IPS DF 19.7 (cell line): ENCODE results near the gene SLC25A25.

ENCODE experiments used
- DNase-seq: peaks from one replicate; pipeline ENCODE4 v3.0.0-alpha.2; 2013; ENCODE audit warnings: low read depth, low spot score

The SLC25A25 gene

GRCh38 chr9:128096616-128097536, 28.8 kb downstream of the SLC25A25 start:
- DNase-seq = no peak

GRCh38 chr9:128097543-128098296, 29.7 kb downstream of the SLC25A25 start:
- DNase-seq = no peak

DNA sequence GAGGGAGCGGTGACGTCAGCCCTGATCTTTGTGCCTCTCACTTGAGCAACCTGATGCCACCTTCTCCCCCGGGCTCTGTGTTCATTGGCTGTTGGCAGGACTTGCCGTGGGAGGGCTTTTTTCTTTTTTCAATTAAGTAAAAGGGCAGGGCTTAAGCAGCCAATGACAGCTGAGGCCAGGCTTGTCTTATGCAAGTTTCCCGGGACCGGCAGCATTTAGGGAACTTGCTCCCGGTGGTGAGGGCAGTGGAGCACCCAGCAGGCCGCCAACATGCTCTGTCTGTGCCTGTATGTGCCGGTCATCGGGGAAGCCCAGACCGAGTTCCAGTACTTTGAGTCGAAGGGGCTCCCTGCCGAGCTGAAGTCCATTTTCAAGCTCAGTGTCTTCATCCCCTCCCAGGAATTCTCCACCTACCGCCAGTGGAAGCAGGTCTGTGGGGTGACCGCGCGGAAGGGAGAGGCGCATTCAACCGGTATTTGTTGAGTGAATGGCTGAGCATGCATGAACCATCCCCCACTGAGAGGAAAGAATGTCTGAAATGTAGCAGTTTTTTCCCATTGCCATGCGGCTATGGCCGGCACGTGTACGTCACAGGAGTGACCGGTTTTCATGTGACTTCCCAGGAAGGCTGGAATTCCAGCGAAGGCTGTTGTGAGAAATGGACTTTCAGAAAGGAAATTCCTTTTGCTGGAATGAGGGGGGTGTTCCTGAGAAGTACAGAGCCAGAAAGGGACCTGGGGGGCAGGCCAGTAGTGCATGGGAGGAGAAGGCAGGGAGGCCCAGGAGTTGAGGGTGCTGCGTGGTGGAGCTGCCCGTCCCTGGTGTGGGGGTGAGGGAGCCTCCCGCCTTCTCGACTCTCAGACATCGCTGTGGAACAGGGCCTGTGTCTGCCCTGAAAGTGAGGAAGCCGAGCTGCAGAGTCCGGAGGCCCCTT, 30.5 kb downstream of the SLC25A25 start:
- DNase-seq = peak; percentile 97

DNA sequence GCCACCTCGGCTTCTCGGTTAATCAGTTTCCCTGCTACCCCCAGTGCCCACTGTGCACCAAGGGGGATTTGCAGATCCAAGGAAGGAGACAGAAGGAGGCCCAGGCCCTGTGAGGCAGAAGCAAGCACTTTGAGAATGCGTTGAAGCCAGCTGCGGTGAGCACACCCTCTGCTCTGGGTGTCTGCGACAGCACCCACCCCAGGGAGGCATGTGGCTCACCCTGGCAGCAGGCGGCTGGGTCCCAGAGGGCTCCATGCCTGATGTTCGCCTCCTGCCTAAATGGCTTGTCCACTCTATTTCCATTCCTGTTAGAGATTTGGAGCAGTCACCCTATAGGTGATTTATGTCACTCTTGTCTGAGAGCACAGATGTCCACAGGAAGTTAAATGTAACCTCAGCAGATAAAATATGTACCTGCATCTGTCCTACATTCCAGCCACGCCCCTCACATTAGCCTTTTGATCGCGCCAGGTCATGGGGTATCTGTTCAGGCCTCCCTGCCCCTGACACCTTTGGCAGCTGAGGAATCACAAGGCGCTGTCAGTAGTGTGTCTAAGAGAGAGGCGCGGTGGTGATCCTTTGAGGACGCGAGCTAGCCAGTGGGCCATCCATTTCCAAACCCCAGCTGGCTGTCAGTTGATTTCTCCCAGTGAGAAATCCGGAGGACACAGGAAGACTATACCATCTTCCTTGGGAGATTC, 31.3 kb downstream of the SLC25A25 start:
- no peak for DNase-seq

- no peak for DNase-seq
Measured at GRCh38 chr9:128099932-128100491, 32.0 kb downstream of the SLC25A25 start.

DNA sequence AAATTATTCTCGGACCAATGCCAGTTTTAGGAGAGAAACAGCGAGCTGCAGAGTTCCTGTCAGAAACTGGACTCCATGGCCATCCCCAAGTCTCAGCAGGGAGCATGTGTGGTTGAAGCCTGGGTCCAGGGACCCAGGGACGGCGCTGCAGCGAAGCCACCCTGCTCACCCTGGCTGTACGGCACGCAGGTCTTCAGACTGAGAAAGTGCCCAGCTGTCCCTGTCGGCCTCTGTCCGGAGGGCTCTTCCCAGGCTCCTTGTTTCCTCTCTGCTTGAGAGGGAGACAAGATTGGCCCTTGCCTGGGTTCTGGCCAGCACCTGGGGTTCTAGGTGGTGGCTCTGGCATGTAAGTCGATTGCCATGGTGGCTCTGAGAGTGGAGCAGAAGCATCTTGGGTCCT, 32.5 kb downstream of the SLC25A25 start:
- no peak for DNase-seq

GRCh38 chr9:128101231-128101661, 33.2 kb downstream of the SLC25A25 start:
- DNase-seq = no peak

DNA sequence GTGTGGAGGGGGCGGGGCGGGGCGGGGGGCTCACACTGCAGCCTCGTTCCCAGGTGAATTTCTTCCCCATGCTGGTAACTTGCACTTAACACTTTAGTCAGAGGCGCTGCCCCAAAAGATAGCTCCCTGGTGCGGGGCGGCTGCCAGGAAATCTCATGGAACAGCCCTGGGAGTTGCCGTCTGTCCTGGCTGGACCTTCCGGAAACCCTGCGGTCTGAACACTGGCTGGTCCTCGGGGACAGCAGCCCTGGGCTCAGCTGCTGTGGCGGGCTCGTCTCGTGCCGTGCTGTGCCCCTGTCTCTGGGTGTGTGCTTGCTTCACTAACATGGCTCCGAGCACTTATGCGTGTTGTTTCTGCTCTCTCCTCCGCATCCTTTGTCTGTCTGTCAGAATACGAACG, 33.7 kb downstream of the SLC25A25 start:
- no peak for DNase-seq

GRCh38 chr9:128102196-128102595, 34.2 kb downstream of the SLC25A25 start:
- DNase-seq = no peak

DNA sequence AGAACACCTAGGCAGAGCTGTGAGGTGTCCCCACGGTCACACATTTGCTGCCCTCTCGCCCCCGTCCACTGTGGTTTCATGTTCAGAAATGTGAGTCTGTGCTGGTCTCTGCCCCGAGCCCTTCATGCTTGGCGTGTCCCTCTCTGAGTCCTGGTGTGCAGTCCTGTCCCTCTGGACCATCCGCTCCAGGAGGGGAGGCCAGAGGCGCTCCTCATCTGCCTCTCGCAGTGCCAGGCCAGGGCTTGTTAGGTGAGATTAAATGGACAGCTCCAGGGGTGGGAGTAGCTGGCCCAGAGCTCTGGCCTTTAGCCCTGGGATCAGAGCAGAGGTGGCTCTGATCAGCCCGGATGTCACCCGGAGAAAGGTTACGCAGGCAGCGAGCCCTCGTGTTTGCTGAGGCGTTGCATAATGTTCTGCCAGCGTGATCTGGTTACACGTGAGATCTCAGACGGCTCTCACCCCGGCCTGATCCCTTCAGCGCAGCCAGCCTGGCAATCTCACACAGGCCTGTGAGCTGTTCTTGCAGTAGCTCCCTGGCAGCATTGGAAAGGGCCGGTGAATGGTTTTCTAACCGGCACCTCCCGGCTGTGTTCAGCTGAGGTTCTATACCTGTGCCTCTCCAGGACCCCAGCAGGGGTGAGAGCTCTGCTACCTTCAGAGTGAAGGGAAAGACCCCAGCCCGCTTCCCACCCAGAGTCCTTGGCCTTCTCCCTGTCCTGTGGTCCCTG, 35.0 kb downstream of the SLC25A25 start:
- DNase-seq = no peak

- DNase-seq = no peak
Measured at GRCh38 chr9:128103589-128103962, 35.5 kb downstream of the SLC25A25 start.

DNA sequence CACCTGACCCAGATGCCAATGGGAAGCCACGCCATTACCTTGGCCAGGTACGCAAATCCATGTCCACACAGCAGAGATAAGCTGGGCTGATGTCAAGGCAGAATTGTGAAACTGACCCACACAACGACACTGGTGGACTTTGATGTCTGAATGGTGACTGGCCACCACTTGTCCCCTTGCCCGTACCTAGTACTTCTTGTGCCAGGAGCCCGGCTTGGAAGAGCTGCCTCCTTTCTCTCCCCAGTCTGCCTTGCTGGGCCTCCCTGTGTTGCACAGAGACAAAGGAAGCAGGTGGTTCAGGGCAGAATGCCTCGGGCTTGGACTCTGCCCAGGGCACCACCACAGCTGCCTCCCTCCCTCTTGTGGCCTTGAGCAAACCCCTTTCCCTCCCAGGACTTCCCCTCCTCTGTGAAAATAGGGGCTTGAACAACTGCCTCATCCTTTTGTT, 36.2 kb downstream of the SLC25A25 start:
- no peak for DNase-seq

DNA sequence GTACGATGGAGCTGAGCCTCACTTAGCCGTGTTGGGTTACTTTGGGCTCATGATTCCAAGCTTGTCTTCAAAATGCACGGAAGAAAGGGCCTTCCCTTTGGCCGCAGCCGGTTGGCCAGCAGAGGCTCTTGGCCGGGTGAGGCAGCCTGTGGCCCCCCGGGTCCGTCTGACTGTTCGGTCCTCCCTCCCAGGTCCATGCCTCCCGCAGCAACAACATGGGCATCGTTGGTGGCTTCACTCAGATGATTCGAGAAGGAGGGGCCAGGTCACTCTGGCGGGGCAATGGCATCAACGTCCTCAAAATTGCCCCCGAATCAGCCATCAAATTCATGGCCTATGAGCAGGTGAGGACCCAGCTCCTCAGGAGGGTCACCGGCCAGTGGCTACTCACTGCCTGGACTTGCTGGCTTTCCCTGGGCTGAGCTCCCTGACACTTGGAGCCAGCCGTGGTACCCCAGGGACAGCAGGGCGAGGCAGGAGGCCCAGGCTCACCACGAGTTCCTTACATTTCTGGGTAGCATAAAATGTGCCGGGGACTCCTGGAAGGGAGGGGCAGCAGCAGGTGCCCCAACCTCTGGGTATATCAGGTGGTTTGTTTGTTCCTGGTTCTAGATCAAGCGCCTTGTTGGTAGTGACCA, 37.6 kb downstream of the SLC25A25 start:
- no peak for DNase-seq

GRCh38 chr9:128106181-128106939, 38.3 kb downstream of the SLC25A25 start:
- no peak for DNase-seq

DNA sequence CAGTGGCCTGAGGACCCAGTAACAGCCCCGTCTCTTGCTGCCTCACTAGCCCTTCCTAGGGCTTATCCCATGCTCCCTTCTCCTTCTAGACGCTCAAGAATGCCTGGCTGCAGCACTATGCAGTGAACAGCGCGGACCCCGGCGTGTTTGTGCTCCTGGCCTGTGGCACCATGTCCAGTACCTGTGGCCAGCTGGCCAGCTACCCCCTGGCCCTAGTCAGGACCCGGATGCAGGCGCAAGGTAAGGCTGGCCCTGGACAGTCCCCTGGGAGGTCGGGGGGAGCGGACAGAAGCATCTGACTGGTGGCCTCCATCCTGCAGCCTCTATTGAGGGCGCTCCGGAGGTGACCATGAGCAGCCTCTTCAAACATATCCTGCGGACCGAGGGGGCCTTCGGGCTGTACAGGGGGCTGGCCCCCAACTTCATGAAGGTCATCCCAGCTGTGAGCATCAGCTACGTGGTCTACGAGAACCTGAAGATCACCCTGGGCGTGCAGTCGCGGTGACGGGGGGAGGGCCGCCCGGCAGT, 39.0 kb downstream of the SLC25A25 start:
- DNase-seq = no peak

- no peak for DNase-seq
Measured at GRCh38 chr9:128107468-128108268, 39.6 kb downstream of the SLC25A25 start.

DNA sequence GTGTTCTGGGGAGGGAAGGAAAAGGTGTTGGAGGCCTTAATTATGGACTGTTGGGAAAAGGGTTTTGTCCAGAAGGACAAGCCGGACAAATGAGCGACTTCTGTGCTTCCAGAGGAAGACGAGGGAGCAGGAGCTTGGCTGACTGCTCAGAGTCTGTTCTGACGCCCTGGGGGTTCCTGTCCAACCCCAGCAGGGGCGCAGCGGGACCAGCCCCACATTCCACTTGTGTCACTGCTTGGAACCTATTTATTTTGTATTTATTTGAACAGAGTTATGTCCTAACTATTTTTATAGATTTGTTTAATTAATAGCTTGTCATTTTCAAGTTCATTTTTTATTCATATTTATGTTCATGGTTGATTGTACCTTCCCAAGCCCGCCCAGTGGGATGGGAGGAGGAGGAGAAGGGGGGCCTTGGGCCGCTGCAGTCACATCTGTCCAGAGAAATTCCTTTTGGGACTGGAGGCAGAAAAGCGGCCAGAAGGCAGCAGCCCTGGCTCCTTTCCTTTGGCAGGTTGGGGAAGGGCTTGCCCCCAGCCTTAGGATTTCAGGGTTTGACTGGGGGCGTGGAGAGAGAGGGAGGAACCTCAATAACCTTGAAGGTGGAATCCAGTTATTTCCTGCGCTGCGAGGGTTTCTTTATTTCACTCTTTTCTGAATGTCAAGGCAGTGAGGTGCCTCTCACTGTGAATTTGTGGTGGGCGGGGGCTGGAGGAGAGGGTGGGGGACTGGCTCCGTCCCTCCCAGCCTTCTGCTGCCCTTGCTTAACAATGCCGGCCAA, 40.4 kb downstream of the SLC25A25 start:
- DNase-seq = no peak
